Liver (tissue), 2 donors: ENCODE results near the gene FIBCD1.
"Not testable (repeated sequence)": the region's sequence is repeated elsewhere in the genome, so short reads cannot be mapped to it uniquely, and the experiment has no call there.

Source experiments
- CTCF ChIP-seq: fragments of 150-350 bp; IDR thresholded peaks from 2 replicates; pipeline ENCODE4 v1.5.1; 2017; ENCODE audit warnings: improper control_type of control experiment, low read depth, low read length; ENCODE audit not compliant: missing input control
- FOXA1 ChIP-seq: IDR thresholded peaks from 2 replicates; pipeline ENCODE4 v1.6.1; 2016; ENCODE audit warnings: antibody characterized with exemption
- donor health status: healthy.

- TF ChIP-seq FOXA1, CTCF: not testable (repeated sequence)
Measured at GRCh38 chr9:130954925-130955324, 15.9 kb upstream of the FIBCD1 start.
